HG03196 (cell line): ENCODE measurements around the gene CDH13.

Experiments used
- ATAC-seq: cut with Tn5 transposase; IDR thresholded peaks from one replicate; pipeline ENCODE4 v1.9.1; 2021; ENCODE audit not compliant: unreplicated experiment

The CDH13 gene

GRCh38 chr16:82990155-82990554 is 363.4 kb downstream of the CDH13 start:
- ATAC-seq: no peak

GRCh38 chr16:82991410-82991809 is 364.6 kb downstream of the CDH13 start:
- no peak for ATAC-seq

- no peak for ATAC-seq
Observed at GRCh38 chr16:82991966-82992675, 365.4 kb downstream of the CDH13 start.

- ATAC-seq: no peak
Observed at GRCh38 chr16:82992786-82993185, 366.0 kb downstream of the CDH13 start.

- ATAC-seq: no peak
Observed at GRCh38 chr16:82993415-82993814, 366.6 kb downstream of the CDH13 start.

- ATAC-seq: no peak
Observed at GRCh38 chr16:82993926-82994325, 367.2 kb downstream of the CDH13 start.

GRCh38 chr16:82995286-82995923 is 368.6 kb downstream of the CDH13 start:
- no peak for ATAC-seq

GRCh38 chr16:82995924-82996441 is 369.2 kb downstream of the CDH13 start:
- no peak for ATAC-seq

GRCh38 chr16:82996814-82997213 is 370.0 kb downstream of the CDH13 start:
- no peak for ATAC-seq

GRCh38 chr16:82999711-83000110 is 372.9 kb downstream of the CDH13 start:
- ATAC-seq: no peak

GRCh38 chr16:83002351-83003334 is 375.9 kb downstream of the CDH13 start:
- ATAC-seq: no peak

- ATAC-seq: no peak
Observed at GRCh38 chr16:83004868-83005652, 378.3 kb downstream of the CDH13 start.

GRCh38 chr16:83005653-83006160 is 378.9 kb downstream of the CDH13 start:
- ATAC-seq: no peak

GRCh38 chr16:83010776-83011720 is 384.3 kb downstream of the CDH13 start:
- ATAC-seq: no peak

GRCh38 chr16:83011939-83012338 is 385.2 kb downstream of the CDH13 start:
- no peak for ATAC-seq

GRCh38 chr16:83013071-83013470 is 386.3 kb downstream of the CDH13 start:
- no peak for ATAC-seq

- no peak for ATAC-seq
Observed at GRCh38 chr16:83019963-83020362, 393.2 kb downstream of the CDH13 start.

GRCh38 chr16:83021045-83021444 is 394.3 kb downstream of the CDH13 start:
- no peak for ATAC-seq

GRCh38 chr16:83021746-83022145 is 395.0 kb downstream of the CDH13 start:
- no peak for ATAC-seq
